Liver (tissue), 9 donors: Measurements from ENCODE around the gene BRDT. TPM values are rescaled to one million over a fixed set of nuclear protein-coding genes. Genes with fewer than 3 reads are reported as not detected.

Experiments used
- DNase-seq: peaks from one replicate; pipeline ENCODE4 v3.0.0-alpha.2; 2017; ENCODE audit warnings: low spot score
- H3K27ac ChIP-seq, 2 donors: one replicate each; pipeline ENCODE4 v1.7.0; 2013; ENCODE audit warnings: inconsistent platforms in 2 of 2, low read length in 2 of 2, control low read depth in 1 of 2, low read depth in 1 of 2, mild to moderate bottlenecking in 1 of 2
- H3K27me3 ChIP-seq, 4 donors: one replicate each; pipeline versions ENCODE4 v1.6.1 to v1.7.0; 2013; ENCODE audit warnings: low read length in 3 of 4, inconsistent platforms in 1 of 4, mild to moderate bottlenecking in 1 of 4, moderate library complexity in 1 of 4; ENCODE audit not compliant: control insufficient read depth in 4 of 4, insufficient read depth in 4 of 4
- H3K36me3 ChIP-seq, 4 donors: one replicate each; pipeline versions ENCODE4 v1.6.1 to v1.7.0; 2013; ENCODE audit warnings: low read length in 3 of 4, mild to moderate bottlenecking in 3 of 4, low read depth in 1 of 4, moderate library complexity in 1 of 4; ENCODE audit not compliant: control insufficient read depth in 4 of 4, insufficient read depth in 3 of 4
- H3K4me1 ChIP-seq, 4 donors: one replicate each; pipeline versions ENCODE4 v1.6.1 to v1.7.0; 2013; ENCODE audit warnings: low read length in 3 of 4, mild to moderate bottlenecking in 3 of 4, moderate library complexity in 1 of 4; ENCODE audit not compliant: control insufficient read depth in 4 of 4, insufficient read depth in 4 of 4
- H3K4me3 ChIP-seq, 3 donors: one replicate each; pipeline versions ENCODE4 v1.6.1 to v1.7.0; 2013; ENCODE audit warnings: low read length in 3 of 3, control low read depth in 1 of 3, low read depth in 1 of 3, mild to moderate bottlenecking in 1 of 3
- H3K9ac ChIP-seq, 2 donors: one replicate each; pipeline ENCODE4 v1.7.0; 2013; ENCODE audit warnings: low read length in 2 of 2, mild to moderate bottlenecking in 2 of 2, moderate library complexity in 2 of 2, control low read depth in 1 of 2, low read depth in 1 of 2
- H3K9me3 ChIP-seq, 4 donors: one replicate each; pipeline versions ENCODE4 v1.6.1 to v1.7.0; 2013; ENCODE audit warnings: low read length in 3 of 4; ENCODE audit not compliant: control insufficient read depth in 4 of 4
- EGR1 ChIP-seq, 2 donors: IDR thresholded peaks; 2 replicates each; pipeline ENCODE4 v1.6.1; 2016 to 2018; ENCODE audit warnings: antibody characterized with exemption in 2 of 2, low read depth in 2 of 2
- FOXA1 ChIP-seq: IDR thresholded peaks from 2 replicates; pipeline ENCODE4 v1.6.1; 2016; ENCODE audit warnings: antibody characterized with exemption
- FOXA2 ChIP-seq: IDR thresholded peaks from 2 replicates; pipeline ENCODE4 v1.6.1; 2016; ENCODE audit warnings: antibody characterized with exemption
- GABPA ChIP-seq, 2 donors: IDR thresholded peaks in 1 of 2; conservative IDR thresholded peaks in 1 of 2; 2 replicates each; pipeline ENCODE4 v1.6.1; 2016; ENCODE audit warnings: antibody characterized with exemption in 2 of 2, mild to moderate bottlenecking in 1 of 2, moderate library complexity in 1 of 2
- HNF4A ChIP-seq, 2 donors: conservative IDR thresholded peaks; 2 replicates each; pipeline ENCODE4 v1.6.1; 2016; ENCODE audit warnings: antibody characterized with exemption in 2 of 2, mild to moderate bottlenecking in 2 of 2
- HNF4G ChIP-seq: IDR thresholded peaks from 2 replicates; pipeline ENCODE4 v1.6.1; 2016; ENCODE audit warnings: antibody characterized with exemption
- JUND ChIP-seq, 2 donors: IDR thresholded peaks; 2 replicates each; pipeline ENCODE4 v1.6.1; 2016; ENCODE audit warnings: antibody characterized with exemption in 2 of 2
- NR2F2 ChIP-seq: IDR thresholded peaks from 2 replicates; pipeline ENCODE4 v1.6.1; 2016; ENCODE audit warnings: antibody characterized with exemption
- RAD21 ChIP-seq, 2 donors: IDR thresholded peaks; 2 replicates each; pipeline ENCODE4 v1.6.1; 2016; ENCODE audit warnings: antibody characterized with exemption in 2 of 2, mild to moderate bottlenecking in 2 of 2
- RXRA ChIP-seq, 2 donors: IDR thresholded peaks; 2 replicates each; pipeline ENCODE4 v1.6.1; 2017 to 2018; ENCODE audit warnings: antibody characterized with exemption in 2 of 2, mild to moderate bottlenecking in 1 of 2
- SP1 ChIP-seq: IDR thresholded peaks from 2 replicates; pipeline ENCODE4 v1.6.1; 2018; ENCODE audit warnings: antibody characterized with exemption, mild to moderate bottlenecking
- TAF1 ChIP-seq: conservative IDR thresholded peaks from 2 replicates; pipeline ENCODE4 v1.6.1; 2016; ENCODE audit warnings: antibody characterized with exemption, mild to moderate bottlenecking
- YY1 ChIP-seq: IDR thresholded peaks from 2 replicates; pipeline ENCODE4 v1.6.1; 2016; ENCODE audit warnings: antibody characterized with exemption, mild to moderate bottlenecking
- ZBTB33 ChIP-seq: IDR thresholded peaks from 2 replicates; pipeline ENCODE4 v1.6.1; 2016; ENCODE audit warnings: antibody characterized with exemption
- WGBS: extraction: QIAGEN DNeasy Blood & Tissue Kit; methylation state at CpG from one replicate; pipeline ENCODE4 v1.1.7; 2013; 5-methylcytosine and 5-hydroxymethylcytosine counted together
- polyA plus RNA-seq, 2 donors: library from polyadenylated mRNA; stranded (reverse) in 1 of 2; unstranded in 1 of 2; fragments of 200-250 nt in 1 of 2; fragments of >200 nt in 1 of 2; fragmentation: Nextera tagmentation in 1 of 2; extraction: Ambion mirVana in 1 of 2; gene quantifications; one replicate each; pipeline versions ENCODE4 v1.2.1 to v1.2.3, GENCODE V29; 2013 to 2015
- total RNA-seq, 2 donors: library from RNA; depleted of rRNA; stranded (reverse); fragments of >200 nt; gene quantifications; one replicate each; pipeline ENCODE4 v1.2.3, GENCODE V29; 2014
- TF ChIP-seq, protein P1 (sequence below): IDR thresholded peaks from 2 replicates; pipeline ENCODE4 v1.6.1; 2016; ENCODE audit warnings: antibody characterized with exemption, mild to moderate bottlenecking
- TF ChIP-seq, protein P2 (sequence below): IDR thresholded peaks from 2 replicates; pipeline ENCODE4 v1.6.1; 2016; ENCODE audit warnings: antibody characterized with exemption
- TF ChIP-seq, protein P3 (sequence below): fragments of 150-350 bp; IDR thresholded peaks from 2 replicates; pipeline ENCODE4 v1.5.1; 2017; ENCODE audit warnings: improper control_type of control experiment, low read depth, low read length; ENCODE audit not compliant: missing input control
- TF ChIP-seq, protein P4 (sequence below): IDR thresholded peaks from 2 replicates; pipeline ENCODE4 v1.6.1; 2016; ENCODE audit warnings: antibody characterized with exemption
- donor health status: healthy.
- donor health status: healthy.
- donor health status: healthy.
- donor health status: healthy.
- donor health status: healthy.

BRDT gene
- total and polyA plus RNA-seq, 4 donors = not detected

GRCh38 chr1:91980663-91981062 is 31.5 kb downstream of the BRDT start:
- Histone ChIP-seq H3K27me3 (no peaks in the 10 kb centered on the region), H3K4me3 (no peak overlapping the region), H3K9me3 (no peaks in the 10 kb centered on the region), H3K27ac (no peak overlapping the region), H3K9ac (no peak overlapping the region), H3K36me3 (no peaks in the 10 kb centered on the region), H3K4me1 (no peaks in the 10 kb centered on the region)
- DNase-seq = no peak
- TF ChIP-seq, protein P1, sequence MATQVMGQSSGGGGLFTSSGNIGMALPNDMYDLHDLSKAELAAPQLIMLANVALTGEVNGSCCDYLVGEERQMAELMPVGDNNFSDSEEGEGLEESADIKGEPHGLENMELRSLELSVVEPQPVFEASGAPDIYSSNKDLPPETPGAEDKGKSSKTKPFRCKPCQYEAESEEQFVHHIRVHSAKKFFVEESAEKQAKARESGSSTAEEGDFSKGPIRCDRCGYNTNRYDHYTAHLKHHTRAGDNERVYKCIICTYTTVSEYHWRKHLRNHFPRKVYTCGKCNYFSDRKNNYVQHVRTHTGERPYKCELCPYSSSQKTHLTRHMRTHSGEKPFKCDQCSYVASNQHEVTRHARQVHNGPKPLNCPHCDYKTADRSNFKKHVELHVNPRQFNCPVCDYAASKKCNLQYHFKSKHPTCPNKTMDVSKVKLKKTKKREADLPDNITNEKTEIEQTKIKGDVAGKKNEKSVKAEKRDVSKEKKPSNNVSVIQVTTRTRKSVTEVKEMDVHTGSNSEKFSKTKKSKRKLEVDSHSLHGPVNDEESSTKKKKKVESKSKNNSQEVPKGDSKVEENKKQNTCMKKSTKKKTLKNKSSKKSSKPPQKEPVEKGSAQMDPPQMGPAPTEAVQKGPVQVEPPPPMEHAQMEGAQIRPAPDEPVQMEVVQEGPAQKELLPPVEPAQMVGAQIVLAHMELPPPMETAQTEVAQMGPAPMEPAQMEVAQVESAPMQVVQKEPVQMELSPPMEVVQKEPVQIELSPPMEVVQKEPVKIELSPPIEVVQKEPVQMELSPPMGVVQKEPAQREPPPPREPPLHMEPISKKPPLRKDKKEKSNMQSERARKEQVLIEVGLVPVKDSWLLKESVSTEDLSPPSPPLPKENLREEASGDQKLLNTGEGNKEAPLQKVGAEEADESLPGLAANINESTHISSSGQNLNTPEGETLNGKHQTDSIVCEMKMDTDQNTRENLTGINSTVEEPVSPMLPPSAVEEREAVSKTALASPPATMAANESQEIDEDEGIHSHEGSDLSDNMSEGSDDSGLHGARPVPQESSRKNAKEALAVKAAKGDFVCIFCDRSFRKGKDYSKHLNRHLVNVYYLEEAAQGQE = no peak
- TF ChIP-seq, protein P2, sequence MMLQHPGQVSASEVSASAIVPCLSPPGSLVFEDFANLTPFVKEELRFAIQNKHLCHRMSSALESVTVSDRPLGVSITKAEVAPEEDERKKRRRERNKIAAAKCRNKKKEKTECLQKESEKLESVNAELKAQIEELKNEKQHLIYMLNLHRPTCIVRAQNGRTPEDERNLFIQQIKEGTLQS = no peak
- no peak for TF ChIP-seq RXRA (IDR thresholded peaks at IDR 0.05)
- TF ChIP-seq, protein P3, sequence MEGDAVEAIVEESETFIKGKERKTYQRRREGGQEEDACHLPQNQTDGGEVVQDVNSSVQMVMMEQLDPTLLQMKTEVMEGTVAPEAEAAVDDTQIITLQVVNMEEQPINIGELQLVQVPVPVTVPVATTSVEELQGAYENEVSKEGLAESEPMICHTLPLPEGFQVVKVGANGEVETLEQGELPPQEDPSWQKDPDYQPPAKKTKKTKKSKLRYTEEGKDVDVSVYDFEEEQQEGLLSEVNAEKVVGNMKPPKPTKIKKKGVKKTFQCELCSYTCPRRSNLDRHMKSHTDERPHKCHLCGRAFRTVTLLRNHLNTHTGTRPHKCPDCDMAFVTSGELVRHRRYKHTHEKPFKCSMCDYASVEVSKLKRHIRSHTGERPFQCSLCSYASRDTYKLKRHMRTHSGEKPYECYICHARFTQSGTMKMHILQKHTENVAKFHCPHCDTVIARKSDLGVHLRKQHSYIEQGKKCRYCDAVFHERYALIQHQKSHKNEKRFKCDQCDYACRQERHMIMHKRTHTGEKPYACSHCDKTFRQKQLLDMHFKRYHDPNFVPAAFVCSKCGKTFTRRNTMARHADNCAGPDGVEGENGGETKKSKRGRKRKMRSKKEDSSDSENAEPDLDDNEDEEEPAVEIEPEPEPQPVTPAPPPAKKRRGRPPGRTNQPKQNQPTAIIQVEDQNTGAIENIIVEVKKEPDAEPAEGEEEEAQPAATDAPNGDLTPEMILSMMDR = no peak
- no peak for TF ChIP-seq GABPA (IDR thresholded peaks at IDR 0.05 in 1 of 2, conservative IDR thresholded peaks at IDR 0.05 in 1 of 2)
- TF ChIP-seq HNF4G = no peak
- TF ChIP-seq YY1 = no peak
- TF ChIP-seq JUND (IDR thresholded peaks at IDR 0.05) = no peak
- TF ChIP-seq HNF4A (conservative IDR thresholded peaks at IDR 0.05) = no peak
- no peak for TF ChIP-seq SP1
- TF ChIP-seq EGR1 (IDR thresholded peaks at IDR 0.05; ENCODE audit: low read depth in 2 of 2) = no peak
- no peak for TF ChIP-seq FOXA2
- no peak for TF ChIP-seq RAD21 (IDR thresholded peaks at IDR 0.05)
- TF ChIP-seq TAF1 = no peak
- TF ChIP-seq, protein P4, sequence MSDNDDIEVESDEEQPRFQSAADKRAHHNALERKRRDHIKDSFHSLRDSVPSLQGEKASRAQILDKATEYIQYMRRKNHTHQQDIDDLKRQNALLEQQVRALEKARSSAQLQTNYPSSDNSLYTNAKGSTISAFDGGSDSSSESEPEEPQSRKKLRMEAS = no peak
- 82% methylated on average over 3 of the region's 3 CpGs for WGBS

GRCh38 chr1:91981996-91982609 is 32.9 kb downstream of the BRDT start:
- 91% methylated on average over 1 of the region's 1 CpG for WGBS
- Histone ChIP-seq H3K9ac (no peak overlapping the region), H3K36me3 (no peaks in the 10 kb centered on the region), H3K27ac (no peak overlapping the region), H3K4me3 (no peak overlapping the region), H3K4me1 (no peaks in the 10 kb centered on the region), H3K27me3 (no peaks in the 10 kb centered on the region), H3K9me3 (no peaks in the 10 kb centered on the region)
- TF ChIP-seq ZBTB33 = no peak
- TF ChIP-seq TAF1 = no peak
- TF ChIP-seq NR2F2 = no peak
- TF ChIP-seq YY1 = no peak
- TF ChIP-seq, protein P3 = no peak
- TF ChIP-seq SP1 = no peak
- no peak for TF ChIP-seq FOXA2
- TF ChIP-seq HNF4A (conservative IDR thresholded peaks at IDR 0.05) = no peak
- TF ChIP-seq, protein P2 = no peak
- no peak for TF ChIP-seq HNF4G
- TF ChIP-seq FOXA1 = no peak
- TF ChIP-seq JUND (IDR thresholded peaks at IDR 0.05) = no peak
- no peak for TF ChIP-seq RXRA (IDR thresholded peaks at IDR 0.05)
- no peak for DNase-seq
